CD4-positive, alpha-beta T cell treated with Interferon alpha-2 for 1 hour (primary cell): Measurements from ENCODE around the gene TMCO5A.
"Not testable (repeated sequence)": the region's sequence is repeated elsewhere in the genome, so short reads cannot be mapped to it uniquely, and the experiment has no call there.

Experiments
- DNase-seq, 2 donors: peaks; one replicate each; pipeline ENCODE4 v3.0.0-alpha.2; 2020 to 2022

The TMCO5A gene

DNA sequence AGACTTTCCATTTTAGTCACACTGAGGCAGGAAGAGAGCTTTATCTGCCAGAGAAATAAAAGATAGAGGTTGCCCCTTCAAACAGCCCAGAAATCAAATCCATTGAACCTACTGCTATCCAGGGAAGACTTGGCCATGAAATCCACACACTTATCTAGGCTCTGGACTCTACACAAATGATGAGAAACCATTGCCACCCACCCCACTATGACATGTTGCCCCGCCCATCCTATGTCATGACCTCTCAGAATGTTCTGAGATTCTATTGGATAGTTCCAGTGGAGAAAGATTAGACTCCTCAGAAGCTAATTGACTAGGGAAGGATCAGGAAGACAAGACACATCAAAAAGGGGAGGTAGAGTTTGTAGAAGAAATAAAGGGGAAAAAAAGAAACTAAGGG is at the start of gene TMCO5A:
Gene TMCO5A, plus strand, starts transcription at position 301 of the 400 bp plus-strand sequence. CDS start 1,684 bp downstream, outside the sequence.
- DNase-seq = no peak

DNA sequence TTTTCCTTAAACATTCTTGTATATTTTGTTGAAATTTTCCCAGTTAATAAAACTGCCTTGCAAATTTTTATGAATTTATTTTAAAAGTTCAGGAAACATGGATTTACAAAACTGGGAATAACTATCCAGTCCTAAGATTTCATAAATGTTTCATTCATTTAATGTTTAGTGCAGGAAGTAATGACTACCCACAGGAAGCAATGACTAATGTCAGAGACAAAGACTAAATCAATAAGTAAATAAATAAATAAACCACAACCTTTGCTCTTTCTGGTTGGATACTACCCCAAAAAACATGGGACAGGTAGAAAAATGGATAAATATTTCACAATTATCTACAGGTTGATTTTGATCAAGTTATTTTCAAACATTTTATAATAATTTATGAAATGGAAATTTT is 48.8 kb upstream of the TMCO5A start:
- DNase-seq = no peak

DNA sequence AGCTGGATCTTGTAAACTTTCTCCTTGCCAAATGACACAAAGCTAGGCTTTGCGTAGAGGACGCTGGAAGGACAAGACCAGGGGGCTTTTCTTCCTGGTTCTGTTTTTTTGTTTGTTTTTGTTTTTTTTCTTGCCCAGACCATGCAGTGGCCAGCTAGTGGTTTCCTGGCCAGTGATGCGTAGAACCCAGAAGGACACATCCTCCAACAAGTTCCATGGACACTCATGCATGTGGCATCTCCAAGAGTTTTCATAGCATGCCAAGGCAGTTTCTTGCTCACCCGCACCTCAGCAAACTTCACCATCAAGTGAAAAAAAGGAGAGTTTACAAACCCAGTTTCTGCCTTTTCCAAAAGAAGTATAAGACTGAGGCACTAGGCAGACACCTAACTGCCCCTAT is 46.1 kb upstream of the TMCO5A start:
- DNase-seq = no peak

DNA sequence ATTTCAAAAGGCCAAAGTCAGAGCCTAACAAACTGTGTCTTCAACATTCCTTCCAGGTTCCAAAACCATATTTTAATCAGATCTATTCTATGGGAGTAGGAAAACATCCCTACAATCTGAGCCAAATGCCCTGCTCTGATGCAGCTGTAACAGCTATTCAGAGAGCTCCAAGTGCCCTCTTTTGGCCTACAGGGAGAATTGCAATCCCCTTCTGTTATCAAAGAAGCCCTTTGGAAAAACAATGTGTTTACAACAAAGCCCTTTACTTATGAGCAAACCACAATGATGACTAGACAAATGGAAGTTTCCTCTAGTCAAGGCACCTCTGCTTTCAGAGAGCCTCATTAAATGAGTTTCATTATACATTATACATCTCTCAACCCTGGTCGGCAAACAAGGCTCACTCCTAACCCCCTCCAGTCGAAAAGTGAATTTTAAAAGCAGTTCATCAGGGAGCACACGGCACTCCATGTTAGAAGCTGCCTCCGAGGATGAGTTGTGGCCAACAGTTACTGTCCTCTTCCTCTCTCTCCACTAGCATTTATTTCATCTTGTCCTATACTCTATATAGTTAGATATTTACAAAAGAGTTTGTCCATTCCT is 42.6 kb upstream of the TMCO5A start:
- peak in 1 of 2 donors; percentile 10 for DNase-seq

DNA sequence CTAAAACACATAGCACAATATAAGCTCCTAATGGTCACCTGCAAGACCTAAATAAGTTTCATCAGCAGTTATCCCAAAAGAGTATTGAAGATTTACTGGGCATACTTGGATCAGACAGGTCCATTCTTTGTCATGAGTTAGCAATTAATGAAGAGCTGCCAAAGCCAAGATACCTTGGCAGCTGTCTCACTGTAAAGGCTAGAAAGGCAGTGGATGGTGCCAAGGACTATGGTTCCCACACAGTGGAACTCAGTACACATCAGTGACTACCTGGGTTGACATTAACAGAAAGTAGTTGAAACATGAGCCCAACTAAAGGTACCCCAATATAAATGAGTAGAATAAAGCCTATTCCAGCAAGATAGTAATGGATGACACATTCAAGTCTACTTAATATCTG is 41.1 kb upstream of the TMCO5A start:
- DNase-seq = no peak

DNA sequence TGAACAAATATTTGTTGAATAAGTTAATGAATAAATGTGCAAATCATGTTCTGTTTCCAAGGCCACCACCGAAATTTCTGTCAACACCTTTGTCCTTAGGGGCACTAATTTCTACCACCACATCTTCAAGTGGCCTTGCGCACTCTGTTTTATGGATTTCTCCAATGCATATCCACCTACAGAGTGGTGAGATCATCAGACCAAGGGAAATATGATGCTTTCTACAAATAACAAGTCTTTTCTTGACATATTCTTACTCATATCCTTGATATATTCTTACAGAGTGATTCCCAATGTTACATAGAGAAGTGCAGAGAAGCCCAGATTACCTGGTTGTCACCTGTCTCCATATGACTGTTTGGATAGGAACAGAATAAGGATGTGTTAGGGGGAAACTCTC is 36.1 kb upstream of the TMCO5A start:
- DNase-seq = no peak

DNA sequence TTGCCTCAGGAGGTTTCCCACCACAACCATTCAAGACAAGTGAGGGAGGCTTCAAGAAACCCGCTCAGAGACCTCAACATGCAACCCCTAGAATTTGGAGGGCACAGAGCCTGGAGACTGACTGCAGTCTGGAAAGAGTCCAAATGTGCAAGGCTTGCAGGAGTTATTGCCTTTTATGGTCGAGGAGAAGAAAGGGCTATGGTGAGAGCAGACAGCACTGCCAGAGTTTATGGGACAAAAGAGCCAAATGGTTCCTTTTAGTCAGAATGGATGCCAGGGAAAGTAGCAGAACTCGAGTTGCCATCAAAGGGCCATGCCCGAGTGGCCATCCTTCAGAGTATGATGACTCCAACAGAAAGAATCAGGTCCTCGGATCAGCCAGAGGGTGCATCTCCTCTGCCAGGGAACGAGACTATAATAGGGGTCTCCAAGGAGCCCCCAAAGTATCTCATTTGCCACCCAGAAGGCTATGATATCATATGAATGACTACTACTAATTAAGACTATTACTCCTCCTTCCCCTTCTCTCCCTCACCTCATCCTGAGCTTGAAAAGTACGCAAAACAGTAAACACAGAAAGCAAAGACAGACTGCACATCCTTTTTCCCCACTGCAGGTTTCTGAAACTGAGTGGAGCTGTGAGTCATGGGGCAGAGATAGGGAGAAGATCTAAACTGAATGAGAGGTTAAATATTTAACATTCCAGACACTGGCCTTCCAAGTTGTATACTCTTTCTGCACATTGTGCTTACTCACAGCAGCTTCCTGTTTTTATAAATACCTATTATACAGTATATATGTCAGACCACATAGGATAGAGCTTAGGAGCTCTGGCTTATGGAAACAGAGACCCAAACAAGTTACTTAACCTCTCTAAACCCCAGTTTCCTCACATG is 33.9 kb upstream of the TMCO5A start:
- no peak for DNase-seq

DNA sequence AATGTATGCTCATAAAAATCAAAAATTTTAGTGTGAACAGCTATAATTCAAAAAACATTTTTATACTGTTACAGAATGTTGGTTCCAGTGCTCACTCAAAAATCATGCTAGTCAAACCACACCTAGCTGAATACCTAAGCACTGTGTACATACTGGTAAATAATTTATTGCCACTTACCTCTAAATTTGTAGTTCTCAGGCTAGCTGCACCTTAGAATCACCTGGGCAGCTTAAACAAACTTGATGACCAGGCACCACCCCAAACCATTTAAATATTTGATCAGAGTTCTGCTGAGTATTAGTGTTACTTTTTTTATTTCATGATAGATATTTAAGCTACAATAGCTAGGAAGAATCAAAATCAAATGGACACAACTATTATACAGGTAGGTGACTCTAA is 32.3 kb upstream of the TMCO5A start:
- no peak for DNase-seq

DNA sequence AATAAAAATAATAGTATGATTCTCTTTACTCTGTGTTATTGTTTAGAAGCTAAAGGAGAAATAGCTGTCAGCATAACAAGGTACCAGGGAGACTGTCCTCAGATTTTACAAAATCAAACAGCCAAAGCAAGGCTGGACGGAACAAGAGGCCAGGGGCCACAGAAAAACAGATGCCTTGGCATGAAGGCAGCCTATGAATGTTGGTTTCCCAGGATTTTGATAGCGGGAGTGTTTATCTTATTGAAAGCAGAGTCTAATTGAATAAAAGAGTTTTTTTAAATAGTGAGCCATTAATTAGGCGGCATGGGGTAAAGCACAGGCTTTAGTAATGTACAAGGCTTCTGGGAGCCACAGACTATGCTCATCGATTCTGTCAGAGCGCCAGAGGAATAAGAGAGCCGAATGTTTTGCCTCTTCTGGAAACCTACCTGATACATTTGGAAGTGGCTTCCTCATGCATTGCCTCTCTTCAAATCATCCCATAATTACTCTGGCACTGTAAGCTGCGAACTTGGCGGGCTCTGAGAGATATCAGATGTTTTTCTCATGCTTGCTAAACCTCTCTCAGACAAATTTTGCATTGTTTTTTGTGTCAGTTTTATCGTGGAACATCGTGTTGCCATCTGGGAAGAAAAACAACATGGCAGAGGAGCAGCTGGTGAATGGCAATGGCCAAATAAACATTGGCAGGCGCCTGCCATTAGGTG is 30.4 kb upstream of the TMCO5A start:
- no peak for DNase-seq

DNA sequence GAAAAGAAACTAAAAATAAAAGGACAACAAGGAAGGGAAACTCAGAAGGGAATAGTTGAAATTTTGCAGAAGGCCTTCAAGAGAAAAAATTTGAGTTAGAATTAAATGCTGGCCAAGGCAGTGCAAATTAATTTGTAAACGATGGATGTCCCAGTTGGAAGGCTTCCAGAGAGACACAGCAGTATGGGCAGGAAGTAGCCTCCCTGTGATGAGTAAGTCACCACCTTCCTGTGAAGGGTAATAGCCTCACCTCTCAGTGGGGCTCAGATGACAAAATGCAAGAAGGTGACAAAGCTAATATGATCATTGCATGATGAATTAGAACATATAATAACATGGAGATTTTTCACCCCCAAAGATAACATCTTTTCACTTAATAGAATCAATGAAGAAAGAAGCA is 27.3 kb upstream of the TMCO5A start:
- DNase-seq = no peak

DNA sequence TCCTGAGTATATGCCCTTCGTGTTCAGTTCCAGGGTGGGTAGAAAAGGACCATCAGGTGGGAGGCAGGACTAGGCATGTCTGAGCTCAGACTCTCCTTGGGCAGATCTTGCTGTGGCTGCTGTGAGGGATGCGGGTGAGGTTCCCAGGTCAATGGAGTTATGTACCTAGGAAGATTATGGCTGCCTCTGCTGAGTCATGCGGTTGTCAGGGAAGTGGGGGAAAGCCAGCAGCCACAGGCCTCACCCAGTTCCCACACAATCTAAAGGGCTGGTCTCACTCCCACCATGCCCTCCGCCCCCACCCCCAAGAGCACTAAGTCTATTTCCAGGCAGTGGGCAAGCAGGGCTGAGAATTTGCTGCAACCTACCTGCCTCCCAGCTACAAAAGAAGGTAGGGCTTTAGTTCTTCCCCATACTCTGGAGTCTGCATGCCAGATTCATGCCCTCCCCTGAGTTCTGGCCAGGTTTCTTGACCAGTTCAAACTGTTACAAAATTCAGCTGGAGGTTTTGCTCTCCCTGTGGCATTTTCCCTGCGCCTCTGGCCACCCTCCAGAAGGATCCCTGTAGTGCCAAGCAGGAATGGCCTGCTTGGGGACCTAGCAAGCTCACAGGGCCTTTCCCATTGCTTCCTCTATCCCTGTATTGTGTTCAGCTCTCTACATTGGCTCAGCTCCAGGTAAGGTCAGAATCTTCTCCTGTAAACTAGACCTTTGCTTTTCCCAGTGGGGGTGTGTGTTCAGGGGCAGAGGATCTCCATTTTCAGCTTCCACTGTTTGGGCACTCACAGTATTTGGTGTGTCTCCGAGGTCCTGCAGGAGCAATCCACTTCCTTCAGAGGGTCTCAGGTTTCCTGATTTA is 12.7 kb upstream of the TMCO5A start:
- DNase-seq = no peak

DNA sequence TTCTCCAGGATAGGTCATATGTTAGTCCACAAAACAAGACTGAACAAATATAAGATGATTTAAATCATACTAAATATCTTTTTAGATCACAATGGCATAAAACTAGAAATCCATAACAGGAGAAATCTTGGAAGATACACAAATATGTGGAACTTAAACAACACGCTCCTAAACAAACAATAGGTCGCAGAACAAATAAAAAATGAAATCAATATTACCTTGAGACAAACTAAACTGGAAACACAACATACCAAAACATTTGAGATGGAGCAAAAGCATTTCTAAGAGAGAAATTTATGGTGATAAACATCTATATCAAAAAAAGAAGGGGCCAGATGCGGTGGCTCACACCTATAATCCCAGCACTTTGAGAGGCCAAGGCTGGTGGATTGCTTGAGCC is 8.3 kb upstream of the TMCO5A start:
- no peak for DNase-seq

DNA sequence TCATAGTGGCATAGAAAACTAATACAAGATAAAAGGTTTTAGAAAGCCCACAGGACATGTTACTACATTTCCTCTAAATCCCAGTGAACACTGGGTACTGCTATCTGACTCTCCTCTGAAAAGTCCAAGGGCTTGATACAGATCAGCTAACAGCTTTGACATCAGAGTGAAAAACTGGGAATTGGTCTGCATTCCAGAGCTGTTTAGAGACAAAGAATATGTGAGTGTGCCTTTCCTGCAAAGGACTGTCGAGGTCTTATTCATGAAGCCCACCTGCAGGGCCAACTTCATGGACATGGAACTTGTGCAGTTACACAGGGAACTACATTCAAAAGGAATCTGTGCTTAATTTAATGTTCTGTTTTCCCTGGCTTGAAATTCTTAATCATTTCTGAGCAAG is 5.2 kb upstream of the TMCO5A start:
- DNase-seq = no peak

DNA sequence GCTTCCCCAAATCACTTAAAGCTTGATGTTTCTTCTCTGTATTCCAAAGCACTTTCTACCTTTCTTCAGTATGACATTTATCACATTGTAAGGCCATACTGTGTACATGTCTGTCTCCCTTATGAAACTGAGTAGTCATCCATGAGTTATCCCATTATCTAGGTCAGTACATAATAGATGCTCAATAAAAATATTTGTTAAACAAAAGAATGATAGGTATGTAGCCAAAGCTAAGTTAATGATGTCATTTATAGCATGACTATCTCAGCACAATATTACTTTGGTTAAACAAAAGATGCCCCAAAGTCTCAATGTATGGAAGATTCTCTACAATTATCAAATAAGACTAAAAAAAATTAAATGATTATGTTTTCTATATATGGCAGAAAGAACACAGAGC is 3.1 kb upstream of the TMCO5A start:
- no peak for DNase-seq

DNA sequence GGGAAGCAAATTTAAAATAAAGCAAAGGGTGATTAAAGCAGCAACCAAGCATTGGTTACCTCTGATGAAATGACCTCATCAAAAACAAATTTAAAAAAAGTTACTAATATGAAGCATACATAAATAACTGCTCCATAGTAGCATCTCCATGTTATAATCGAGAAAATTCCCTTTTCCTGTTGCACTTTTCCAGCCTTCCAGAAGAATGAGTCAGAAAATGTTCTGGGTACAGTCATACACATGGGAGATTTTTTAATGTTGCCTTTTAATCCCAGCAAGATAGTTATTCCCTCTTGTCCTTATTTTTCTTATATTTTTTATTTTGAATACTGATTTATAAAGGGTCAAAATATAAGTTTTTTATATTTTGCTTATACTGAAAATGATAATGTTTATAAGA is 2.6 kb upstream of the TMCO5A start:
- no peak for DNase-seq

DNA sequence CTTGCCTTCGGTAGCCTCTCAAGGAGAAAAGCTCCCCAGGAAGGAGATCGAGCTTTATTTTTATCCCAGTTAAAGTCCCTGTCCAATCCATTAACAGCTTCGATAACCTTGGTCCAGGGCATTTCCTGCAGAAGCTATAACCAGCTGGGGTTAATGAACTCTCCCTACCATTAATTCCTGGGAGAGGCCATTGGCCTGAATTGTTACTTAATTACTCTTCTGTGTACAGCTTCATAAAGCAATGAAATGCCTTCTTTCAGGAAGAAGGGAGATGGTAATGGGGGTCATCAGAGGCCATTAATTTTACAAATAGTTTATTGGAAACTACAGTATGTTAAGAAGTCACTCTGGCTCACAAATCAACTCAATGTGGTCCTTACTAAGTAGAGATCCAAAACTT is 1.9 kb upstream of the TMCO5A start:
- no peak for DNase-seq

DNA sequence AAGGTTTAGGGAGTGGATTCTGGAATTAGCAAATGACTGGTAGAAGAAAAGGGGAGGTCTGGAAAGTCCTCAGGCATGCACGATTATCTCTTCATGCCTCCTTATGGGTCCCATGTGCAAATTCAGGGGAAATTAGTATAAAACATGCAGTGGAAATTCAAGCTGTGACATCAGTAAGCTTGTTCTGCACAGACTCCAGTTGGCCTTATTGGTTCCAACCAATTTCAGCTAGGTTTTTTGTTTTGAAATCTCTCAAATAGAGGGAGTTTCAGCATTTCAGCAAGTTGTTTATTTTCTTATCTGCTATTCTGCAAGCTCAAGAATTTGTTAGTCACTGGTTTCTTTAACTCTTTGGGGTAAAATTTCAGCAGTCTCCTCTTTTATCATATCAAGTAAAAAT is 774 bp upstream of the TMCO5A start:
- no peak for DNase-seq

DNA sequence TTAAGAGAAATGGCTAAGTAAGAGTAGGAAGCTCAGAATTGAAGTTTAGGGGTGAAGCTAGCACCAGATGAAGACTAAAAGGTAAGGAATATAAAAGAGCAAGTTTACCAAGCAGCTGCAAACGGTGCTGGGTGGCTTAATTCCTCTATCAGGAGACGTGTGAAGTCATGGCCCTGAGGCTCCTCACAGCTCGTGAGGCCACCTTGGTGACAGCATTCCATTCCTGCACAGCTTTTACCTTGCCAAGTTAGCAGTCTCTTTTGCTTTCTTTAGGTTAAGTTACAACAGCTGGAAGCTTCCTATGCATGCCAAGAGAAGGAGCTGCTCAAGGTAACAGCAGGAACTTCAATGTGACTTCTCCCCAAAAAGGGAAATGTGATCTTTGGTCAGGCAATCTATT is 6.4 kb downstream of the TMCO5A start:
- no peak for DNase-seq

DNA sequence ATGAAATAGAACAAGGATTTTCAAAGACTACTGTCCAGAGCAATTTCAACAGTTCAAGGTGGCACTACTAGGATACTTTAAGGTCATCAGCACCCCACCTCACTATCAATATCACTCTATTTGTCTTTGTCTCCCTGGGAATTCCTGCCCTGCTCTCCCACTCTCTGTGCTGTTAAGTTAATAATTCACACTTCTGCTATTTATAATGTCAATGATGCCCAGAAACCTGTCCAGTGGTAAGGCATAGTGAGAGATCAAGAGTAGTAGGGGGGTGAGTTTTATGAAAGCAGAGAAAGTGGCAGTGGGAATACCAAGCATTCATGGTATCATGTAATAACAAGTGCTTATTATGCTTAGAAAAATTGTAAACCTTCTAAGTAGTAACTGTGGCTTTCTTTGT is 7.3 kb downstream of the TMCO5A start:
- no peak for DNase-seq

DNA sequence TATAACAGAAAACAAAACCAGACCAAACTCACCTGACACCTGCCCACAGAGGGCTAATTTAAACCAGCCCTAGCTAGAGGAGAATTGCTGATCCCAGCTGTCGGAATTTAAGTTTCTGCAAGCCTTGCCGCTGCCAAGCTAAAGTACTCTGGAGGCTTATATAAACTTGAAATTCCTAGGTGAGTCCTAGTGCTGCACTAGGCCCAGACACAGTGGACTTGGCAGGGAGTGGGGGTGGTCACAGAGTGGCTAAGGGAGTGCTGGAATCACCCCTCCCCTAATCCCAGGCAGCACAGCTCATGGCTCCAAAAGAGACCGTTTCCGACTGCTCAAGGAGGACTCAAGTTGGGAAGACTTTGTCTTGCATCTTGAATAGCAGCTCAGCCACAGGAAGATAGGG is 17.6 kb downstream of the TMCO5A start:
- no peak for DNase-seq

DNA sequence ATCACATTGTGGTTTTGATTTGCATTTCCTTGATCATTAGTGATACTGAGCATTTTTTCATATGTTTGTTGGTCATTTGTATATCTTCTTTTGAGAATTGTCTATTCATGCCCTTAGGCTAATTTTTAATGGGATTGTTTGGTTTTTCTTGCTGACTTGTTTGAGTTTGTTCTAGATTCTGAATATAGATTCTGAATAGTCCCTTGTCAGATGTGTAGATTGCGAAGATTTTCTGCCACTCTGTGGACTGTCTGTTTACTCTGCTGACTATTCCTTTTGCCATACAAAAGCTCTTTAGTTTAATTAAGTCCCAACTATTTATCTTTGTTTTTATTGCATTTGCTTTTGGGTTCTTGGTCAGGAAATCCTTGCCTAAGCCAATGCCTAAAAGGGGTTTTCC is 26.3 kb downstream of the TMCO5A start:
- DNase-seq = not testable (repeated sequence)

DNA sequence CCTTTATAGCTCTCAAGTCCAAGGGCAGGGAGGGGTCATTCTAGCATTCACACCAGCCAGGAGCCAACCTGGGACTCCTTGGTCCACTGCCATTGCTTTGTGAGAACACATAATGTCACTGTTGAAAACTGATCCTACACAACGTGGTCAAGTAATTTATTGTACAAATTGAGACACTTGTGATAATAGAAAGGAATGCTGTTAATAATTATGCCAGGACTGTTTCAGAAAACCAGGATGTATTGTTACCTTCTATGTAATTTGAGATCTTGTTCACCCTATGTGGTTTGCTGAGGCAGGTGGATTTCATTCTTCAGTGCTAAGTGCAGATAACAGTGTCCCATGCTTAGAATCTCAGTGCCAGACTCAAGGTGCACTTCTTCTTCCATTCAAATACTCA is 33.3 kb downstream of the TMCO5A start:
- no peak for DNase-seq

DNA sequence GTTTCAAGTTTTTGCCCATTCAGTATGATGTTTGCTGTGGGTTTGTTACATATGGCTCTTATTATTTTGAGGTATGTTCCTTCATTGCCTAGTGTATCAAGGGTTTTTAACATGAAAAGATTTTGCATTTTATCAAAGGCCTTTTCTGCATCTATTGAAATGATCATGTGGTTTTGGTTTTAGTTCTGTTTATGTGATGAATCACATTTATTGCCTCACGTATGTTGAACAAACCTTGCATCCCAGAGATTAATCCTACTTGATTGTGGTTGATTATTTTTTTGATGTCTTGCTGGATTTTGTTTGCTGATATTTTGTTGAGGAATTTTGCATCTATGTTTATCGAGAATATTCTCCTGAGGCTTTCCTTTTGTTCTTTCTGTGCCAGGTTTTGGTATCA is 39.4 kb downstream of the TMCO5A start:
- no peak for DNase-seq
